Activated naive CD8-positive, alpha-beta T cell treated with anti-CD3 and anti-CD28 coated beads, Interleukin-2, amount 10 ng/mL, durations not matched to agents 7 days and 5 days (primary cell): Measurements from ENCODE around the gene MAST4. TPM values are rescaled to one million over a fixed set of nuclear protein-coding genes. Genes with fewer than 3 reads are reported as not detected.

Source experiments
- ATAC-seq: fragments of 150-1000 bp; cut with Tn5 transposase; one replicate; pipeline ENCODE4 v1.10.0; 2021; ENCODE audit warnings: low read depth, moderate library complexity
- POLR2A ChIA-PET: fragments of 350-600 bp; sonication (Branson Sonifier 250); formaldehyde crosslinking; loops from one replicate; lab custom pipeline; 2021; ENCODE audit warnings: antibody characterized with exemption; lab: Charles Lee
- DNase-seq: peaks from one replicate; pipeline ENCODE4 v3.0.0; 2021
- H3K27ac Mint-ChIP-seq: one replicate; pipeline ENCODE4 v1.8.0; 2022; ENCODE audit warnings: mild to moderate bottlenecking, mixed read lengths
- H3K27me3 Mint-ChIP-seq: one replicate; pipeline ENCODE4 v1.8.0; 2022; ENCODE audit warnings: mild to moderate bottlenecking, moderate library complexity, mixed read lengths
- H3K36me3 Mint-ChIP-seq: one replicate; pipeline ENCODE4 v1.8.0; 2021; ENCODE audit warnings: mild to moderate bottlenecking, mixed read lengths
- H3K4me1 Mint-ChIP-seq: one replicate; pipeline ENCODE4 v1.8.0; 2021; ENCODE audit warnings: mixed read lengths
- H3K4me3 Mint-ChIP-seq: one replicate; pipeline ENCODE4 v1.8.0; 2022; ENCODE audit warnings: mild to moderate bottlenecking, moderate library complexity, mixed read lengths
- H3K9me3 Mint-ChIP-seq: one replicate; pipeline ENCODE4 v1.8.0; 2021; ENCODE audit warnings: mixed read lengths
- total RNA-seq, 2 experiments: library from RNA; stranded (reverse); gene quantifications; one replicate each; pipeline ENCODE4 v1.2.3, GENCODE V29; 2021

The MAST4 gene
- total RNA-seq, 2 experiments from 2014 or later = 13.4 to 14.3 TPM

- peaks cover 4% of the 10 kb centered on the region for H3K4me1 Mint-ChIP-seq
- DNase-seq (no peak), ATAC-seq (peak; percentile 54)
- H3K27me3 Mint-ChIP-seq = peaks cover 6% of the 10 kb centered on the region
- H3K27ac Mint-ChIP-seq = no peak overlapping the region
- H3K36me3 Mint-ChIP-seq = no peaks in the 10 kb centered on the region
- no peak overlapping the region for H3K4me3 Mint-ChIP-seq
- H3K9me3 Mint-ChIP-seq = no peaks in the 10 kb centered on the region
- POLR2A ChIA-PET = no interaction called here
These were observed 392.0 kb downstream of the MAST4 start for GRCh38 chr5:66987949-66988838.

GRCh38 chr5:66989286-66989685 lies 393.1 kb downstream of the MAST4 start:
- ATAC-seq (no peak), DNase-seq (no peak)
- Mint-ChIP-seq H3K36me3 (no peaks in the 10 kb centered on the region), H3K4me1 (peaks cover 10% of the 10 kb centered on the region), H3K27ac (no peak overlapping the region), H3K4me3 (no peak overlapping the region), H3K9me3 (no peaks in the 10 kb centered on the region), H3K27me3 (peaks cover 4% of the 10 kb centered on the region)
- POLR2A ChIA-PET = no interaction called here

GRCh38 chr5:66989781-66990180 lies 393.6 kb downstream of the MAST4 start:
- Mint-ChIP-seq H3K36me3 (no peaks in the 10 kb centered on the region), H3K4me3 (no peak overlapping the region)
- POLR2A ChIA-PET = no interaction called here

GRCh38 chr5:66991746-66992145 lies 395.6 kb downstream of the MAST4 start:
- DNase-seq (no peak), ATAC-seq (no peak)
- H3K4me3 Mint-ChIP-seq = no peak overlapping the region
- H3K4me1 Mint-ChIP-seq = peaks cover 9% of the 10 kb centered on the region
- H3K36me3 Mint-ChIP-seq = no peaks in the 10 kb centered on the region
- H3K27me3 Mint-ChIP-seq = peaks cover 1% of the 10 kb centered on the region
- POLR2A ChIA-PET = no interaction called here
- no peak overlapping the region for H3K27ac Mint-ChIP-seq
- no peaks in the 10 kb centered on the region for H3K9me3 Mint-ChIP-seq

More at GRCh38 chr5:66989781-66990180, 393.6 kb downstream of the MAST4 start:
- DNase-seq (no peak), ATAC-seq (no peak)
- Mint-ChIP-seq H3K27me3 (peaks cover 1% of the 10 kb centered on the region), H3K9me3 (no peaks in the 10 kb centered on the region), H3K4me1 (peaks cover 10% of the 10 kb centered on the region), H3K27ac (no peak overlapping the region)

- no peak overlapping the region for H3K4me3 Mint-ChIP-seq
- no peak for ATAC-seq
- H3K27me3 Mint-ChIP-seq = peaks cover 1% of the 10 kb centered on the region
- DNase-seq = no peak
- peaks cover 9% of the 10 kb centered on the region for H3K4me1 Mint-ChIP-seq
- POLR2A ChIA-PET = interaction anchor here (1.2 to 1.5 kb wide), 2 partner anchors 10 to 159 kb away, joined by 3 read pairs; no protein-coding TSS in a partner anchor
- no peaks in the 10 kb centered on the region for H3K9me3 Mint-ChIP-seq
- no peak overlapping the region for H3K27ac Mint-ChIP-seq
- H3K36me3 Mint-ChIP-seq = no peaks in the 10 kb centered on the region
These were observed 396.4 kb downstream of the MAST4 start for GRCh38 chr5:66992547-66992946.

- DNase-seq (no peak), ATAC-seq (no peak)
- Mint-ChIP-seq H3K36me3 (no peaks in the 10 kb centered on the region), H3K4me1 (peaks cover 7% of the 10 kb centered on the region), H3K27ac (no peak overlapping the region), H3K4me3 (no peak overlapping the region), H3K27me3 (peaks cover 5% of the 10 kb centered on the region), H3K9me3 (no peaks in the 10 kb centered on the region)
- POLR2A ChIA-PET = interaction anchor here (1.2 to 1.5 kb wide), 2 partner anchors 11 to 158 kb away, joined by 3 read pairs; no protein-coding TSS in a partner anchor
These were observed 397.3 kb downstream of the MAST4 start for GRCh38 chr5:66993448-66993847.

- no peak overlapping the region for H3K27ac Mint-ChIP-seq
- POLR2A ChIA-PET = interaction anchor here (1.2 to 1.5 kb wide), 2 partner anchors 11 to 157 kb away, joined by 3 read pairs; no protein-coding TSS in a partner anchor
- ATAC-seq (no peak), DNase-seq (no peak)
- no peak overlapping the region for H3K4me3 Mint-ChIP-seq
- H3K27me3 Mint-ChIP-seq = peaks cover 6% of the 10 kb centered on the region
- H3K9me3 Mint-ChIP-seq = no peaks in the 10 kb centered on the region
- no peaks in the 10 kb centered on the region for H3K36me3 Mint-ChIP-seq
- peaks cover 7% of the 10 kb centered on the region for H3K4me1 Mint-ChIP-seq
These were observed 397.7 kb downstream of the MAST4 start for GRCh38 chr5:66993882-66994281.

GRCh38 chr5:66994790-66995189 lies 398.6 kb downstream of the MAST4 start:
- ATAC-seq (no peak), DNase-seq (no peak)
- Mint-ChIP-seq H3K4me1 (peaks cover 7% of the 10 kb centered on the region), H3K27ac (no peak overlapping the region), H3K27me3 (peaks cover 11% of the 10 kb centered on the region), H3K36me3 (no peaks in the 10 kb centered on the region), H3K9me3 (no peaks in the 10 kb centered on the region), H3K4me3 (no peak overlapping the region)
- POLR2A ChIA-PET = no interaction called here

- no peaks in the 10 kb centered on the region for H3K36me3 Mint-ChIP-seq
- H3K27me3 Mint-ChIP-seq = peaks cover 19% of the 10 kb centered on the region
- no peak for ATAC-seq
- H3K9me3 Mint-ChIP-seq = no peaks in the 10 kb centered on the region
- H3K4me3 Mint-ChIP-seq = no peak overlapping the region
- no peak overlapping the region for H3K27ac Mint-ChIP-seq
- POLR2A ChIA-PET = interaction anchor here (0.6 to 0.9 kb wide), 2 partner anchors 12 to 168 kb away, joined by 4 to 5 read pairs; no protein-coding TSS in a partner anchor
- H3K4me1 Mint-ChIP-seq = peaks cover 17% of the 10 kb centered on the region
- DNase-seq = no peak
These were observed 404.7 kb downstream of the MAST4 start for GRCh38 chr5:67000794-67001475.

- Mint-ChIP-seq H3K27ac (no peak overlapping the region), H3K27me3 (peaks cover 16% of the 10 kb centered on the region), H3K4me1 (peaks cover 26% of the 10 kb centered on the region), H3K36me3 (no peaks in the 10 kb centered on the region), H3K9me3 (no peaks in the 10 kb centered on the region), H3K4me3 (no peak overlapping the region)
- DNase-seq = no peak
- POLR2A ChIA-PET = no interaction called here
- ATAC-seq = no peak
These were observed 406.9 kb downstream of the MAST4 start for GRCh38 chr5:67002832-67003684.

GRCh38 chr5:67003685-67003934 lies 407.4 kb downstream of the MAST4 start:
- ATAC-seq (no peak), DNase-seq (no peak)
- Mint-ChIP-seq H3K4me1 (peaks cover 26% of the 10 kb centered on the region), H3K36me3 (peaks cover 2% of the 10 kb centered on the region), H3K9me3 (no peaks in the 10 kb centered on the region), H3K27ac (peak overlapping the region; percentile 49), H3K4me3 (peak overlapping the region; percentile 93), H3K27me3 (peaks cover 16% of the 10 kb centered on the region)
- POLR2A ChIA-PET = no interaction called here

GRCh38 chr5:67003935-67004729 lies 407.9 kb downstream of the MAST4 start:
- POLR2A ChIA-PET = interaction anchor here (0.6 to 1.5 kb wide), 5 partner anchors 9 to 163 kb away, joined by 3 to 4 read pairs (median 3); no protein-coding TSS in a partner anchor
- ATAC-seq (peak; percentile 84), DNase-seq (peak; percentile 84)
- Mint-ChIP-seq H3K9me3 (no peaks in the 10 kb centered on the region), H3K4me3 (peak overlapping the region; percentile 93), H3K4me1 (peaks cover 26% of the 10 kb centered on the region), H3K36me3 (peaks cover 2% of the 10 kb centered on the region), H3K27ac (peak overlapping the region; percentile 80), H3K27me3 (peaks cover 13% of the 10 kb centered on the region)
